Heart right ventricle (tissue), 16 donors: ENCODE data around the gene PXYLP1. TPM values are rescaled to one million over a fixed set of nuclear protein-coding genes. Genes with fewer than 3 reads are reported as not detected.

ENCODE experiments used
- ATAC-seq, 8 donors: fragments of 200-7000 bp; cut with Tn5 transposase; one replicate each; pipeline ENCODE4 v1.9.1; 2020; ENCODE audit warnings: mild to moderate bottlenecking in 8 of 8, moderate library complexity in 8 of 8, moderate number of reproducible peaks in 1 of 8
- DNase-seq, 2 donors: peaks; one replicate each; pipeline ENCODE4 v3.0.0-alpha.2; 2020
- H3K27ac ChIP-seq, 10 donors: fragments of 200-600 bp; sonication (generic) in 2 of 10; one replicate each; pipeline versions ENCODE4 v1.5.0 to v1.8.0; 2020 to 2022; ENCODE audit warnings: mild to moderate bottlenecking in 3 of 10
- H3K27me3 ChIP-seq, 7 donors: fragments of 200-600 bp; one replicate each; pipeline ENCODE4 v1.8.0; 2021 to 2022; ENCODE audit warnings: mild to moderate bottlenecking in 2 of 7
- H3K36me3 ChIP-seq, 9 donors: fragments of 200-600 bp; sonication (generic) in 1 of 9; one replicate each; pipeline versions ENCODE4 v1.5.0 to v1.8.0; 2020 to 2022; ENCODE audit warnings: mild to moderate bottlenecking in 2 of 9
- H3K4me1 ChIP-seq, 9 donors: fragments of 200-600 bp; sonication (generic) in 1 of 9; one replicate each; pipeline versions ENCODE4 v1.5.0 to v1.8.0; 2020 to 2022; ENCODE audit warnings: mild to moderate bottlenecking in 4 of 9
- H3K4me3 ChIP-seq, 10 donors: fragments of 200-600 bp; sonication (generic) in 2 of 10; one replicate each; pipeline versions ENCODE4 v1.5.0 to v1.8.0; 2020 to 2022; ENCODE audit warnings: mild to moderate bottlenecking in 7 of 10, moderate library complexity in 2 of 10
- H3K9me3 ChIP-seq, 11 donors: fragments of 200-600 bp in 10 of 11; sonication (generic) in 2 of 11; one replicate each; pipeline versions ENCODE4 v1.5.0 to v1.8.0; 2013 to 2022; ENCODE audit warnings: mild to moderate bottlenecking in 2 of 11, control low read depth in 1 of 11, moderate library complexity in 1 of 11
- whole genome bisulfite sequencing, 2 donors: extraction: QIAGEN DNeasy Blood & Tissue Kit; methylation state at CpG; one replicate each; pipeline ENCODE4 v1.1.7; 2013; ENCODE audit warnings: inconsistent platforms in 1 of 2; 5-methylcytosine and 5-hydroxymethylcytosine counted together
- intact Hi-C, 10 donors: fragments of 100-400 bp; cut with DNase I; formaldehyde crosslinking; loops; one replicate each; pipeline versions ENCODE4 v1.11.1 to v1.14.2; 2022
- long read RNA-seq, 3 donors: library from polyadenylated mRNA; unstranded; transcript quantifications; one replicate each; pipeline ENCODE4 v2.0.0, GENCODE V29; 2020 to 2021
- polyA plus RNA-seq, 2 donors: library from polyadenylated mRNA; stranded (reverse); fragments of 200-250 nt; gene quantifications; one replicate each; pipeline ENCODE4 v1.2.3, GENCODE V29; 2013
- total RNA-seq, 10 donors: library from RNA; stranded (reverse); fragmentation: NEBNext Ultra II Directional in 3 of 10; extraction: Animal tissue kit (Norgen Biotek cat#: 25700) in 3 of 10; gene quantifications; one replicate each; pipeline versions ENCODE4 v1.2.1 to v1.2.4, GENCODE V29; 2021 to 2023
- TF ChIP-seq, protein P1 (sequence below), 9 donors: fragments of 200-600 bp; sonication (generic) in 2 of 9; IDR thresholded peaks; one replicate each; pipeline versions ENCODE4 v1.5.0 to v1.8.0; 2021 to 2022; ENCODE audit warnings: antibody characterized with exemption in 9 of 9, mild to moderate bottlenecking in 5 of 9, moderate library complexity in 1 of 9
- donor health status: Arrhythmogenic right ventricular cardiomyopathy.
- donor health status: ischemic (EF 13 %, LVEDD 7.1; RV severe dilation, severe dysfunction).
- donor health status: healthy with polysubstance abuse.
- donor health status: DM: no; HTN: yes; CAD: no.
- donor health status: DM: no; HTN: no; CAD: no.
- donor health status: ischemic (EF 25% LVEDD 6.9; RV normal size, moderate dysfunction).
- donor health status: ischemic (EF 25% LVEDD 5.7; RV mildly dilated, moderate dysfunction).
- donor health status: healthy.
- donor health status: DM: yes; HTN: yes; CAD: no.
- donor health status: Ischemic cardiomyopathy.
- donor health status: ischemic (EF 35%, LVEDD 5.7; RV mildly dilated, moderate dysfunction).
- donor health status: nonischemic (EF 11% LVEDD 7.7; RV severe dilation, severe dysfunction).
- donor health status: DM: yes; HTN: yes; CAD: no.
- donor health status: PGD.
- donor health status: ischemic (EF 29% LVEDD 5.4; RV normal size, mild dysfunction).
- donor health status: nonischemic (EF 23%, LVEDD 6.1; RV moderate dilation, normal function).

Gene PXYLP1, protein sequence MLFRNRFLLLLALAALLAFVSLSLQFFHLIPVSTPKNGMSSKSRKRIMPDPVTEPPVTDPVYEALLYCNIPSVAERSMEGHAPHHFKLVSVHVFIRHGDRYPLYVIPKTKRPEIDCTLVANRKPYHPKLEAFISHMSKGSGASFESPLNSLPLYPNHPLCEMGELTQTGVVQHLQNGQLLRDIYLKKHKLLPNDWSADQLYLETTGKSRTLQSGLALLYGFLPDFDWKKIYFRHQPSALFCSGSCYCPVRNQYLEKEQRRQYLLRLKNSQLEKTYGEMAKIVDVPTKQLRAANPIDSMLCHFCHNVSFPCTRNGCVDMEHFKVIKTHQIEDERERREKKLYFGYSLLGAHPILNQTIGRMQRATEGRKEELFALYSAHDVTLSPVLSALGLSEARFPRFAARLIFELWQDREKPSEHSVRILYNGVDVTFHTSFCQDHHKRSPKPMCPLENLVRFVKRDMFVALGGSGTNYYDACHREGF
- total RNA-seq (10 to 100 TPM in 9 of 10 donors, 1 to 10 TPM in 1; 8.7 to 33.5 (median 19.9) TPM), polyA plus RNA-seq (10 to 100 TPM; 11.3 to 17.0 TPM)
- long read RNA-seq, donor 1, transcript PXYLP1-201 (6 exons, 3,281 nt), result major isoform, 10 of 18 reads
- long read RNA-seq, donor 1, partial matches to known transcripts, result 1 of 18 reads
- long read RNA-seq, donor 1, other reads (novel, unspliced or antisense), result 7 of 18 reads
- long read RNA-seq, donor 2, transcript PXYLP1-201 (6 exons, 3,281 nt), result major isoform, 7 of 16 reads
- long read RNA-seq, donor 2, partial matches to known transcripts, result 7 of 16 reads
- long read RNA-seq, donor 2, other reads (novel, unspliced or antisense), result 2 of 16 reads
- long read RNA-seq, donor 3, partial matches to known transcripts, result 11 of 21 reads
- long read RNA-seq, donor 3, other reads (novel, unspliced or antisense), result 5 of 21 reads

DNA sequence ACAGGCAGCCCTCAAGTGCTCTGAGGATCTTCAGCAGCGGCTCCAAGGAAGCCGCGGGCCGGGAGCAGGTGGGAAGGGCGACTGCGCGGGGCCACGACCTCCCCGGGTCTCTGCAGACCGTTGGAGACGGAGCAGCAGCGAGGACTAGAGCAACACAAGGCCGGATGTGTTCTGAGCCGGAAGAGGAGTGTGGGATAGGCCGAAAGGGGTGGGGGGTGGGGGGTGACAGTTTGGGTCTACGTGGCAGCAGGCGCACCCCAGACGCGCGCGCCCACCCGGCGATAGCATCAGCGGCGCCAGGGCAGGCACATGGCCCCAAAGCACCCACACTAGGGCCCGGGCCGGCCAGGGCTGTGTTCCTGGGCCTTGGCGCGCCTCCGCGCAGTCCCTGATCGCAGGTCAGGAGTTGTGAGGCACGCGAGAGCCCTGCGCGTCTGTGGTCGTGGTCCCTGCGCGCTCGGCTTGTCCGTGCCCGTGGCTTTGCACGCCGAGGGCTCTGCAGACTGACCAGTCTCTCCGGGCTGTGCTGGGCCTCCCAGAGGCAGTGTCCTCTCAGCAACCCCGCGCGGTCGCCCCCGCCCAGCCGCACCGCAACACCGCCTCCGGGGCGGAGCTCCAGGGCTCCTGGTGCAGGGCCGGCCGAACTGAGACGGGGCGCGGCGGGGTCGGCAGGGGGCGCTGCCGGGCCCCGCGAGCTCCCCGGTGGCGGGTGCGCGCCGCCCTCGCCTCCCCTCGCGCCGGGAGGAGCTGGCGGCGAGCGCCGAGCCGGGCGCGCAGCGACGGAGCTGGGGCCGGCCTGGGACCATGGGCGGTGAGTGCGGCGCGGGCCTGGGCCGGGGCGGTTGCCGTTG is at the start of gene PXYLP1:
Gene PXYLP1 (plus strand): TSS at position 725 of the 851 bp plus-strand sequence. CDS start 28,351 bp downstream, outside the sequence.
- intact Hi-C loops, result loop anchor here in 8 of 10 donors (1.0 to 10.0 kb wide), 7 partner anchors 46 to 223 kb away; partner anchors contain the start of gene ZBTB38 (in 1 of the 8)
- Histone ChIP-seq H3K27me3 (no peaks in the 10 kb centered on the region), H3K36me3 (peaks cover 0 to 12% (median 0%) of the 10 kb centered on the region in 9 donors), H3K4me1 (peaks cover 2 to 34% (median 20%) of the 10 kb centered on the region in 9 donors), H3K27ac (peak within 1 kb of the TSS; percentile 56 to 95 (median 92)), H3K9me3 (no peaks in the 10 kb centered on the region), H3K4me3 (peak within 1 kb of the TSS; percentile 83 to 97 (median 88))
- WGBS, 2 donors, result 1 to 2% methylated on average over 64 to 92 of the region's 92 CpGs
- ATAC-seq, result peak; percentile 94 to 98 (median 96)
- TF ChIP-seq, protein P1, sequence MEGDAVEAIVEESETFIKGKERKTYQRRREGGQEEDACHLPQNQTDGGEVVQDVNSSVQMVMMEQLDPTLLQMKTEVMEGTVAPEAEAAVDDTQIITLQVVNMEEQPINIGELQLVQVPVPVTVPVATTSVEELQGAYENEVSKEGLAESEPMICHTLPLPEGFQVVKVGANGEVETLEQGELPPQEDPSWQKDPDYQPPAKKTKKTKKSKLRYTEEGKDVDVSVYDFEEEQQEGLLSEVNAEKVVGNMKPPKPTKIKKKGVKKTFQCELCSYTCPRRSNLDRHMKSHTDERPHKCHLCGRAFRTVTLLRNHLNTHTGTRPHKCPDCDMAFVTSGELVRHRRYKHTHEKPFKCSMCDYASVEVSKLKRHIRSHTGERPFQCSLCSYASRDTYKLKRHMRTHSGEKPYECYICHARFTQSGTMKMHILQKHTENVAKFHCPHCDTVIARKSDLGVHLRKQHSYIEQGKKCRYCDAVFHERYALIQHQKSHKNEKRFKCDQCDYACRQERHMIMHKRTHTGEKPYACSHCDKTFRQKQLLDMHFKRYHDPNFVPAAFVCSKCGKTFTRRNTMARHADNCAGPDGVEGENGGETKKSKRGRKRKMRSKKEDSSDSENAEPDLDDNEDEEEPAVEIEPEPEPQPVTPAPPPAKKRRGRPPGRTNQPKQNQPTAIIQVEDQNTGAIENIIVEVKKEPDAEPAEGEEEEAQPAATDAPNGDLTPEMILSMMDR (IDR thresholded peaks at IDR 0.05), result peak; percentile 56 to 92 (median 75)
- peak; percentile 93 to 96 for DNase-seq

DNA sequence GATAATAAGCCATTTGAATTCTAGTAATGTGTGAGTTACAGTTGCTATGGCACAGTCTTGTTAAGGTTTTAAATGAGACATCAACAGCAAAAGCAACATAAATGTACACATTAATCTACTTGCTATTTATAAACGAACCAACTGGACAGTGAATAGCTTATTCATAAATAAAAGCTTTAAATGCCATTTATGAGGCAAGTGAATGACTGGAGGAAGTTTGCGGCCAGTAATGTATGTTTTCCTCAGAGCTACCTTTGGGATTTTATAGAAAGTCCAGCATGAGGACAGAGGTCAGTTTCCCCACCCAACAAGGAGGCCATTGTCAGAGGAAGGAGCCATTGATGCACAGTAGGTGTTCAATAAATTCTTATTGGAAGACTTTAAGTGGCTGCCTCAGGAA is 48.0 kb upstream of the PXYLP1 start:
- peaks cover 0 to 4% (median 0%) of the 10 kb centered on the region in 7 donors for H3K27me3 ChIP-seq
- ATAC-seq, result no peak

DNA sequence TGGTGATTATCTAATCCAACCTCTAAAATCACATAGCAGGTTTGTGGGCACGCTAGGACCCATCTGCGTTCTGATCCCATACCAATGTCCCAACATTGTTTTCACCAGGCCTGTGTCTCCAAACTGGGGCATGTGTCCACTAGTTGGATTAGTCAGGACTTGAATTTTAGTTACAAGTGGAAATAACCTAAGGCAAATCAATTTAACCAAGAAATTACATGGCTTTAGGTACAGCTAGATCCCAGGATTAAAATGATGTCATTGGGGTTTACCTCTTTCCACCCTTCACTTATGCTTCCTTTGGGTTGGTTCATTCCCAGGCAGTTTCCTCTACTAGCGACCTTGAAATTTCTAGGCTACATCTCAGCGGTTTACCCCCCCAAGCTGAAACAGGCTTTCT is 47.2 kb upstream of the PXYLP1 start:
- TF ChIP-seq, protein P1 (IDR thresholded peaks at IDR 0.05), result no peak
- Histone ChIP-seq H3K36me3 (no peaks in the 10 kb centered on the region), H3K4me3 (no peak overlapping the region), H3K4me1 (no peaks in the 10 kb centered on the region), H3K27ac (no peak overlapping the region), H3K9me3 (peaks cover 0 to 12% (median 3%) of the 10 kb centered on the region in 11 donors), H3K27me3 (peaks cover 0 to 4% (median 0%) of the 10 kb centered on the region in 7 donors)
- 89 to 95% methylated on average over 4 of the region's 4 CpGs for WGBS, 2 donors
- DNase-seq (no peak), ATAC-seq (no peak)
- intact Hi-C loops, result no loop called here

More for the DNA sequence above, 48.0 kb upstream of the PXYLP1 start:
- intact Hi-C loops, result no loop called here
- 62 to 83% methylated on average over 2 of the region's 2 CpGs for WGBS, 2 donors
- Histone ChIP-seq H3K36me3 (no peaks in the 10 kb centered on the region), H3K4me3 (no peak overlapping the region), H3K9me3 (peaks cover 0 to 12% (median 3%) of the 10 kb centered on the region in 11 donors), H3K4me1 (no peaks in the 10 kb centered on the region), H3K27ac (no peak overlapping the region)
- no peak for DNase-seq
- TF ChIP-seq, protein P1 (IDR thresholded peaks at IDR 0.05), result no peak
